GM19452 (cell line): ENCODE data around the gene CSRP1.

ENCODE experiments used
- ATAC-seq: cut with Tn5 transposase; IDR thresholded peaks from one replicate; pipeline ENCODE4 v1.9.1; 2021; ENCODE audit not compliant: unreplicated experiment

CSRP1 gene

GRCh38 chr1:201457508-201457960 lies 49.4 kb downstream of the CSRP1 start:
- no peak for ATAC-seq

- no peak for ATAC-seq
These were observed 50.2 kb downstream of the CSRP1 start for GRCh38 chr1:201456499-201457309.

GRCh38 chr1:201455098-201455497 lies 51.8 kb downstream of the CSRP1 start:
- ATAC-seq = no peak

DNA sequence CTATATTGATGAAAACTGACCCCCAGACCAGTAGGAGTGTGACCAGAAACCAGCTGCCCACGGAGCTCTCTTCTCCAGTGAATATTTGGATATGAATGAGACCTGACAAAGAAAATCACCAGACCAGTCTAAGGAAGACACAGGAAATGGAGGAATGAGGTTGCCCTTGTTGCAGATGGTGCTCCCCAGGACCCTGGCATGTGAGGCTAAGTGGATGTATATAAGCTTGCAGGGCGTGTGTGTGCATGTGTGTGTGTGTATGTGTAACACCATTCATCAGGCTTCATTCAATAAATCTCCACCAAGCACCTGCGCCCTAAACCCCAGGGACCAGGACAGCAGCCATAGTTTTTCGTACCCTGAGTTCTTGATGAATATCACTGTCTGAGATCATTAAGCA lies 52.3 kb downstream of the CSRP1 start:
- ATAC-seq = no peak

- no peak for ATAC-seq
These were observed 54.1 kb downstream of the CSRP1 start for GRCh38 chr1:201452866-201453265.

DNA sequence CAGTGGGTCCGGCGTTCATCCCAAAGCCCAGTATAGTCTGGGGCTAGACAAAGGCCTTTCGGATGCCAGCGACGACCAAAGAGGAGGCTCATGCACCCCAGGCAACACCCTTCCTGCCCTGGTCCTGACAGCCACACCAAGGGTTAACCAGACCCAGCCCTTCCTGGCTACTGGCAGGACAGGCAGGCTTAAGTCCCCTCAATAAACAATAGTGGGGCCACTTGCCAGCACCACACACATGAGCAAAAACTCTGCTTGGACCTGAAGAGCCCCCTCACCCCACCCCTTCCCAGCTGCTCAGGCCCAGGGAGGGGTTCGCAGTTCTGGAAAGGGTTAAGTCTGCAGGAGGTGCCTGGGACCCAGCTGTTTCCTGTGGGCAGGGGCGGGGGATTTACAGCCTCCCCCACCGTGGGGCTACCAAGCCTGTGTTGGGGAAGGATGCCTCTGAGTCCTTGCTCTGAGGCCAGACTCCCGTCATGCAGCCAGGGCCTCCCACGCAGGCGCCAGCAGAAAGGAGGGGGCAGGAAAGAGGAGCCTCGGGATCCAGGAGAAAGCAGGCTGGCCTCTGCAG lies 56.1 kb downstream of the CSRP1 start:
- ATAC-seq = no peak

DNA sequence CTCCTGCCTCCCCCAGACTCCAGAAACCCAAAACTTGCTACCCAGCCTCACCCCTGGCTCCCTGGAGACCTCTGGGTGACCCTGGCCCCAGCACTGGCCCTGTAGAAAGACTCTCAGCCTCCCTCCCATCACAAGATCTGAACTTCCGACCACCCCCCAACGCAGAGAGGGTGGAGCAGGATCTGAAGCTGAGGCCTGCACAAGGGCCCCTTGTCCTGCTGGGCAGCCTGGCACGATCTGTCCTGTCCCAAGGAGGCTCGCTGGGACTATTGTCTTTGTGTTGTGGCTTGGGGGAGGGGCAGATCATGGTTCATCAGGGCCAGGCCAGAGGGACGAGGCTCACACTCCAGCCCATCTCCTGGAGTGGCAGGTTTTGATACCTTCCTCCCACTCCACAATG lies 57.9 kb downstream of the CSRP1 start:
- ATAC-seq = no peak

GRCh38 chr1:201447903-201448871 lies 58.7 kb downstream of the CSRP1 start:
- ATAC-seq = no peak

- ATAC-seq = no peak
These were observed 61.6 kb downstream of the CSRP1 start for GRCh38 chr1:201445310-201445709.

GRCh38 chr1:201444792-201445191 lies 62.1 kb downstream of the CSRP1 start:
- no peak for ATAC-seq

DNA sequence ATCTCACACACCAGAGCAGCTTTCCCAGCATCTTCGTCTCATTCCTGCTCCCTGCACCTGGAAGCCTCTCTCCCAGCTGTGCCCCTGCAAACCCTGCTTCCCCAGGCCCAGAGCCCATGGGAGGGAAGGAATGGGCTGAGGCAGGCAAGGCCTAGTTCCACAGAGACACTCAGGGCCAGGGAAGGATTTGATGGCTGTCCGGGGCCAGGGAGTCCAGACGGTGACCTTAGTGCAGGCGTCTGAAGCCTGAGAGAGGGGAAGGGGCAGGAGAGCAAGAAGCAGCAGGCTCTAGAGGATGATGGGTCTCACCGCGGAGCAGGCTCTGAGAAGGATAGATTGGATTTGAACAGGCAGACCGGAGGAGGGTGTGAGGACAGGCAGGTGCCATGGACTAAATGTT lies 63.2 kb downstream of the CSRP1 start:
- no peak for ATAC-seq

- no peak for ATAC-seq
These were observed 70.0 kb downstream of the CSRP1 start for GRCh38 chr1:201436969-201437368.

DNA sequence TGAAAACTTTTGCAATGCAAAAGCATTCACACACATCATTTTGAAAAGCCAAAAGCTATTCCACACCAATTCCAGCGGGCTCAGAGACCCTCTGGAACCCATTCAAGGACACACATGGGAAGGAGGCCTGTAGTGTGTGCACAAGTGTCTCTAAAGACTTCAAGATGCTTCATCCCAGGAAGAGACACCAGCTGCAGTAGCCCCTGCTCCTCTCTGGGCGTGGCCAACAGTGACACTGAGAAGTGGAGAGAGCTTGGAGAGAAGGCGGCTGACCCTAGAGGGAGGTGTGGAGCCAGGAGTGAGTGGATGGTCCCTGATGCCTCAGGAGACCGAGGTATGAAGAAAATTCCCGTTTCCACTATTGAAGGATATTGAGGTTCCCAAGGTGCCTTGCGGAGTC lies 70.5 kb downstream of the CSRP1 start:
- ATAC-seq = no peak

DNA sequence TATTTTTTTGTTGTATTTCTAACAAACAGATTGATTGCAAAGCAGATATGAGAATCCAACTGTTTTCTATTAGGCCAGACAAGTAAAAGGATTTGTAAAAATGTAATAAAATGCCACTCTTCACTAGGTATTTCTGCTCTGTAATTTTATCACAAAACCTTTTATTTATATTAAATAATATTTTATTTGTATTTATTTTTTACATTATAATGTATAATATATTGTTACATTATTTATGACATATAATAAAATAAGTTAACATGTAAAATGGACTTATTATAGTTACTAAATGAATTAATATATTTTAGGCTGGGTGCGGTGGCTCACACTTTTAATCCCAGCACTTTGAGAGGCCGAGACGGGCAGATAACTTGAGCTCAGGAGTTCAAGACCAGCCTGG lies 72.7 kb downstream of the CSRP1 start:
- ATAC-seq = no peak

DNA sequence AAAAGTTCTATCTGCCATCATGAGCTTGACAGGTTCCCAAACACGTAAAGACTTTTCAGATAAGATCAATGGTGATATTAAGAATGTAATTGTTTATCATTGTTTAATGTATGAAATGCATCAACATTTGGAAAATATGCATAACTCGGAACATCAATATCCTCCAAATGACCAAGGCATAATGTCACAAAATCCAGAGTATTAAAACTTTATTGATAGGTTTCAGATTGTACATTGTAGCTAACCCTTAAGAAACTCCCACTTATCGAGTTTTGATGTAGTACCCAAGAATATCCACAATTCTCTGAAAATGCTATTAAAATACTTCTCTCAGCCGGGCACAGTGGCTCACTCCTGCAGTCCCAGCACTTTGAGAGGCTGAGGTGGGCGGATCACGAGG lies 73.3 kb downstream of the CSRP1 start:
- ATAC-seq = no peak
